Urinary bladder (tissue), 2 donors: ENCODE measurements around the gene OSR1. TPM values are rescaled to one million over a fixed set of nuclear protein-coding genes. Genes with fewer than 3 reads are reported as not detected.

Source experiments
- polyA plus RNA-seq: library from polyadenylated mRNA; stranded (reverse); fragments of 200-250 nt; gene quantifications from one replicate; pipeline ENCODE4 v1.2.3, GENCODE V29; 2013
- small RNA-seq: library from RNA; depleted of rRNA; stranded (forward); fragments of <200 nt; gene quantifications from one replicate; pipeline ENCODE3, GENCODE V24; 2014
- total RNA-seq: library from RNA; depleted of rRNA; stranded (reverse); fragments of >200 nt; gene quantifications from one replicate; pipeline ENCODE4 v1.2.3, GENCODE V29; 2014
- donor health status: healthy.

The OSR1 gene
- total and polyA plus RNA-seq, 2 donors: 93.7 to 144 TPM

Small RNAs within 50 kb of the gene (small RNA-seq; reads per million reads assigned to genes)
- 0.56 reads per million, percentile 53 among the genes with 10 or more reads in this experiment for gene MIR4757
